Adipocyte (in vitro differentiated cells): ENCODE data around the gene EFCAB8.

Source experiments
- DNase-seq: peaks from one replicate; pipeline ENCODE4 v3.0.0-alpha.2; 2015; ENCODE audit warnings: low read depth
- H3K27me3 ChIP-seq: replicated peaks from 2 replicates; pipeline ENCODE4 v1.7.0; 2013; ENCODE audit warnings: mild to moderate bottlenecking, low read length, moderate library complexity; ENCODE audit not compliant: control insufficient read depth, insufficient read depth
- H3K36me3 ChIP-seq: 2 replicates; pipeline ENCODE4 v1.7.0; 2013; ENCODE audit warnings: low read length, mild to moderate bottlenecking, moderate library complexity; ENCODE audit not compliant: control insufficient read depth, insufficient read depth, severe bottlenecking
- H3K4me1 ChIP-seq: 2 replicates; pipeline ENCODE4 v1.7.0; 2013; ENCODE audit warnings: mild to moderate bottlenecking, low read length, moderate library complexity; ENCODE audit not compliant: control insufficient read depth, insufficient read depth
- H3K4me3 ChIP-seq: 2 replicates; pipeline ENCODE4 v1.7.0; 2013; ENCODE audit warnings: mild to moderate bottlenecking, low read length, moderate library complexity
- H3K9ac ChIP-seq: 2 replicates; pipeline ENCODE4 v1.7.0; 2013; ENCODE audit warnings: mild to moderate bottlenecking, low read length, moderate library complexity
- H3K9me3 ChIP-seq: 2 replicates; pipeline ENCODE4 v1.7.0; 2013; ENCODE audit warnings: mild to moderate bottlenecking, low read length, moderate library complexity; ENCODE audit not compliant: control insufficient read depth

The EFCAB8 gene

DNA sequence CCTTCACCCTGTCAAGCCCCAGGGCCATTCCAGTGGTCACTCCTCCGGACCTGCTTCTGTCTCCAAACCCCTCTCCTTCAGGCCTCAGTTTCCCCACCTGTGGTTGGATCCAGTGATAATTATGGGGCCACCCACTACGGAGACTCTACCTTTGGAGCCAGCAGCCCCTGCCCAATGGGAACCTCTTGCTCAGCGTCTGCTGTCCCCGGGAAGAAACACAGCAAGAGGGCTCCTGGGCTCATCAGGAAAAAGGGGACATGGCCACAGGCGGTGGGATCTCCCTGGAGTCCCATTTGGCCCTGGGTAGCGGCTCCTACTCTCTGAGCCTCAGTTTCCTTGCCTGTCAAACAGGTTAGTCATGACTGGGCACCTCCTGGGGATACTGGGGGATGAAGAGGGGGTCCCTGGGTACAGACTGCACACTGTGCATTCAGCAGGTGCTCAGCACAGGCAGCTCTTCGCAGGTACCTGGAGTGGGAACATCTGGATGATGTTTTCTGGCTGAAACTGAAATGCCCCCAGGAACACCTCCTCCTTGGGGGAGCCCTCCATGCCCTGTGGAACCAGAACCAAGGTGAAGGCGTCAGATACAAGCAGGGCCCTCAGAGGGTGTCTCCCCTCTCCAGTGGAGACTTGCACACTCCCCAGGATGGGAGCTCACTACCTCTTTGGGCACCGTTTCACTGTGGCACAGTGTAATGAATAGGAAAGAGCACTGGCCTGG, 126.1 kb downstream of the EFCAB8 start:
- Histone ChIP-seq H3K9me3 (no peaks in the 10 kb centered on the region), H3K4me3 (no peak overlapping the region), H3K27me3 (peaks cover 39% of the 10 kb centered on the region), H3K4me1 (no peaks in the 10 kb centered on the region), H3K9ac (no peak overlapping the region), H3K36me3 (no peaks in the 10 kb centered on the region)
- DNase-seq, result no peak

DNA sequence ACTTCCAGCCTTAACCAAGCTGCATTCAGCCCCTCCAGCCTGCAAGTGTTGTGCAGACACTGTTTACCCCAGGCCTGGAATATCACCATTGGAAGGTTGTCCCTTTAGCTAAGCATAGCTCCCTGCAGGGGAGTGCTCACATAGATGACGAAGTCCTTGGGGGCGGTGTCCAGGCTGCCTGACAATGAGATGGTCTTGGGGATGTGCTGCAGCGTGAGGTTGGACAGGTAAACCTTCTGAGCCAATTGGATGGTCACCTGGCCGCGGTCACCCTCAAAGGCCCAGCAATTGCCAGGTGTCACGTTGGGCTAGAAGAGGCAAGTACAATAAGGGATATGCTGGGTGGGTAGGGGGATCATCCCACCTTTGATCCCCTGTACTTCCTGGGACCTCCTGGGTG, 126.9 kb downstream of the EFCAB8 start:
- Histone ChIP-seq H3K9me3 (peaks cover 4% of the 10 kb centered on the region), H3K4me3 (no peak overlapping the region), H3K9ac (no peak overlapping the region)

DNA sequence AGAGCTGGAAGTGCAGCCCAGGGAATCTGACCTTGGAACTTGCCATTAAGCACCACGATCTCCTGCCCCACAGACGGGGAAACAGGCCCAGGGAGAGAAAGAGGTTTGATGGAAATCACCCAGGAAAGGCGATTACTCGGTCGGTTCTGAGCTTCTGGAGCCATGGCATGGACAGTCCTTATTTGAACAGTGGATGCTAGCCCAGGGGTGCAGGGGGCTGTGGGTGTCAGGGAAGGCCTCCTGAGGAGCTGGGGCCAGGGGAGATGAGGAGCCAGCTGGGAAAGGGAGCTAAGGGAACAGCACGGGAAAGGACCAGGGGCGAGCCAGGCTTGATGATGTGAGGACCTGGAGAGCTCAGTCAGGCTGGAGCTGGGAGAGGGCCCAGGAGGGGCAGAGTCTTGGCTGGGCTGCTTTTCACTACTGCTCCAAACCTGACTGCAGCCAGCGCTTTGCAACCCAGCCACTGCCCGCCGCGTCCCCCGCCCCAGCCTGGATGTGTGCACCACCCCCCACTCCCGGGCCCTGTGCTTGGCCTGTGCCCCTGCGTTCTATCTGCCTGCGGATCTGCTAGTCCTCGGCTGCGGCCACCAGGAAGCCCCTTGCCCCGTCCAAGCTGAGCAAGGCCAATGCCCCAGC, 127.7 kb downstream of the EFCAB8 start:
- H3K27me3 ChIP-seq, result peaks cover 48% of the 10 kb centered on the region
- H3K9ac ChIP-seq, result no peak overlapping the region
- no peak overlapping the region for H3K4me3 ChIP-seq
- H3K4me1 ChIP-seq, result no peaks in the 10 kb centered on the region
- peaks cover 7% of the 10 kb centered on the region for H3K9me3 ChIP-seq
- no peak for DNase-seq
- H3K36me3 ChIP-seq, result no peaks in the 10 kb centered on the region

More for the DNA sequence above, 126.9 kb downstream of the EFCAB8 start:
- no peaks in the 10 kb centered on the region for H3K36me3 ChIP-seq
- peaks cover 45% of the 10 kb centered on the region for H3K27me3 ChIP-seq
- no peak for DNase-seq
- H3K4me1 ChIP-seq, result no peaks in the 10 kb centered on the region

DNA sequence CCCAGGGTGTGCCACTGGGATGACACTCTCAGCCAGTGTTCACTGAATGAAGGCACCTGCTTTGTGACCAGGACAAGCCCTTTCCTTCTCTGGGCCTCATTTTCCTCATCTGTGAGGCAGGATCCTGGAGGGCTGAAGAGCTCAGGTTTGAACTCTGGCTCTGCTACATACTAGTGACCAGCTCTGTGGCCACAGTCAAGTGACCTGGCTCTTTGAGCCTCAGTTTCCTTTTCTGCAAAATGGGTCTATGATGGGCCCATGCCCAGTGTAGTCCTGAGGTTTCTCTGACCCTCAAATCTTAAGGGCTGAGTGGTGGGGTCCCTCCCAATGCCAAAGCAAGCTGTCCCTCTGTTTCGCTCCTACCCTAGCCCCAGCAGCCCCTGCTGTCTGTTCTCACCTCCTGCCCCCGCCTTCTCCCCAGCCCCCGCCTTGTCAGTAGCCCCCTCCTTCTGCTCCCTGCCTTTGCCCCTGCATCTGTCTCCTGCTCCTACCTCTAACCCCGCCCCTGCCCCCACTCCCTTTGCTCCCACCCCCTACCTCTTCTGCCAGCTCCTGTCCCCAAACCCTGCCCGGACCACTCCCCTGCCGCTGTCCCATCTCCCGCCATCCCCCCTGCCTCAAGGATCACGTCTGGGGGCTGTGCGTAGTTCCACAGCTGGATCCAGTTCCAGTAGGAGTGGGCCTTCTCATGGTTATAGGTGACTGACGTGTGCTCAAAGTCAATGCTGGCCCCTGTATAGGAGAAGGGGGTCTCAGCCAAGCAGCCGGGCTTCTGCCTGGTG, 128.5 kb downstream of the EFCAB8 start:
- no peaks in the 10 kb centered on the region for H3K36me3 ChIP-seq
- H3K9ac ChIP-seq, result no peak overlapping the region
- no peak for DNase-seq
- no peaks in the 10 kb centered on the region for H3K4me1 ChIP-seq
- H3K4me3 ChIP-seq, result no peak overlapping the region
- H3K9me3 ChIP-seq, result peaks cover 7% of the 10 kb centered on the region
- peaks cover 53% of the 10 kb centered on the region for H3K27me3 ChIP-seq

DNA sequence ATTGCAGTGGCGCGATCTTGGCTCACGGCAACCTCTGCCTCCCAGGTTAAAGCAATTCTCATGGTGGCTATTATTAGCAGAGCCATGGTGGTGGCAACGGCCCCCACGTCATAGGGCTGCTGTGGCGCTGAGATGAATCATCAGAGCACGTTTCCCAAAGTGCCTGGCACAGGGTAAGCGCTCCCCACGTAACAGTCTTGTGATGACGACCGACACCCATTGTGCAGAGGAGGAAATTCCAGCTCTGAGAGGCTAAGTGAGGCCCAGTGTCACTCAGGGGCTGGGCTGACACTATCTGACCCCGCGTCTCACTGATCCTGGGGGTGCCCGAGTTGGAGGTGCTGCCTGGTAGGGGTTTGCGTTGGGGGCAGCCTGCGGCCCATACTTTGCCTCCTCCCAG, 129.3 kb downstream of the EFCAB8 start:
- no peak overlapping the region for H3K9ac ChIP-seq
- H3K9me3 ChIP-seq, result peaks cover 7% of the 10 kb centered on the region
- DNase-seq, result no peak
- peaks cover 50% of the 10 kb centered on the region for H3K27me3 ChIP-seq
- H3K36me3 ChIP-seq, result no peaks in the 10 kb centered on the region
- H3K4me1 ChIP-seq, result no peaks in the 10 kb centered on the region
- no peak overlapping the region for H3K4me3 ChIP-seq

DNA sequence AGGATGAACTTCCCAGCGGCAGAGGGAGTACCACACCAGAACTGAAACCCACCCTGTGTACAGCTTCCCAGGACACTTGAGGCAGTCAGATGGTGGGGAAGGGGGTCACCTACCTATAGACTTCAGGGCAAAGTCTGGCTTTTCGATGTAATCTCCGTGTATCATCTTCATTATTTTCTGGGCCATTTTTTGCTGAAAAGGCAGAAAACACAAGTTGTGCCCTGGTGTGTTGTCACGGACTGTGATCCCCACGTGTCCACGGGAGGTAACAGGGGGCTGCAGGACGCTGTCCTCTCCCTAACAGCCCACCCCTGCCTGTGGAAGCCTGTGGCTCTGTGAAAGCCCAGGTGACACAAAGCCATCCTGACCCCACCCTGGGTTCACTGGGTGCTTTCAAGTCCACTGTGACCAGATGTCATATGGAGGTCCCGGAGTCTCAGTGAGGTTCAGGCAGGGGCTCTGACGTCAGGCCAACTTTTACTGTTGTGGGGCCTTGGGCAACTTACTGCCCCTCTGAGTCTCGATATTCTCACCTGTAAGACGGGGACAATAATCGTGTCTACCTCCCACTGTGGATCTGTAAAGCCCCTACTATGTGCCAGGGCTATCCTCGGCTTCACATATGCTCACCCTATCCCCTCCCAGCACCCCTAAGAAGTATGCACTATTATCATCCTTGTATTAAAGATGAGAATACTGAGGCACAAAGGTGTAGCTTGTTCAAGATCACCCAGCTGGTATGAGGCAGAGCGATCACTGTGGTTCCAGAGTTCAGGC, 131.0 kb downstream of the EFCAB8 start:
- H3K4me3 ChIP-seq, result no peak overlapping the region
- no peaks in the 10 kb centered on the region for H3K36me3 ChIP-seq
- peaks cover 42% of the 10 kb centered on the region for H3K27me3 ChIP-seq
- H3K9ac ChIP-seq, result no peak overlapping the region
- H3K9me3 ChIP-seq, result peaks cover 8% of the 10 kb centered on the region
- H3K4me1 ChIP-seq, result no peaks in the 10 kb centered on the region
- no peak for DNase-seq

DNA sequence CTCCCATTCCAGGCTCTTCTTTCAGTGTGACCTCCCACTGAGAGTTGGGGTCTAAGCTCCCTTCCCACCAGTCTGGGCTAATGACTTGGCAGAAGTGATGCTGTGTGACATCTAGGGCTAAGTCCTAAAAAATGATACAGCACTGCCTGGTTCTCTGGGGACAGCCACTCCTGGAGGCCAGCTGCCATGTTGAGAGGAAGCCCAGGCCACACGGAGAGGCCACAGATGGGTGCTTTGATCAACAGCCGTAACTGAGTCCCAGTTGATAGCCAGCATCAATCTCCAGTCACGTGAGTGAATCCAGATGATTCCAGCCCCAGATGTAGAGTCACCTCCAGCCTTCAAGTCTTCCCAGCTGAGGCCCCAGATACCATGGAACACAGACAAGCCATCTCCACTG, 131.7 kb downstream of the EFCAB8 start:
- no peak overlapping the region for H3K4me3 ChIP-seq
- peaks cover 15% of the 10 kb centered on the region for H3K9me3 ChIP-seq
- no peaks in the 10 kb centered on the region for H3K36me3 ChIP-seq
- no peak overlapping the region for H3K9ac ChIP-seq
- peaks cover 37% of the 10 kb centered on the region for H3K27me3 ChIP-seq
- DNase-seq, result no peak
- no peaks in the 10 kb centered on the region for H3K4me1 ChIP-seq

DNA sequence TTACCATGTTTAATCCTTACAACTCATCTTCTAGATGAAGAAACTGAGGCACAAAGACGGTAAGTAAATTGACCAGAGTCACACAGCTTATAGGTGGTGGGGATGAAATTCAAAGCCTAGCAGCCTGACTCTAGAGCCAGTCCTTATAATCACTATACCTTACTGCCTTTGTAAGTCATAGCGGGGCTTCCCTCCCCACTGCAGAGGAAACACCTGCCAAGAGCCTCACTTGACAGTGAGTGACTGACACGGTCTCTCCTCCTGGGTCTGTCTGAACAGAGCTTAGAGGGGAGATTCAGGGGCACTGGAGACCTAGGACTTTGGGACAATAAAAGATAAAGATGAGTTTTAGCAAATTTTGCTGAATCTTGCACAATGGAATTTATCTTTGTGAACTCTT, 132.7 kb downstream of the EFCAB8 start:
- no peak overlapping the region for H3K9ac ChIP-seq
- DNase-seq, result no peak
- H3K4me1 ChIP-seq, result no peaks in the 10 kb centered on the region
- peaks cover 21% of the 10 kb centered on the region for H3K9me3 ChIP-seq
- H3K4me3 ChIP-seq, result no peak overlapping the region
- peaks cover 29% of the 10 kb centered on the region for H3K27me3 ChIP-seq
- H3K36me3 ChIP-seq, result no peaks in the 10 kb centered on the region

DNA sequence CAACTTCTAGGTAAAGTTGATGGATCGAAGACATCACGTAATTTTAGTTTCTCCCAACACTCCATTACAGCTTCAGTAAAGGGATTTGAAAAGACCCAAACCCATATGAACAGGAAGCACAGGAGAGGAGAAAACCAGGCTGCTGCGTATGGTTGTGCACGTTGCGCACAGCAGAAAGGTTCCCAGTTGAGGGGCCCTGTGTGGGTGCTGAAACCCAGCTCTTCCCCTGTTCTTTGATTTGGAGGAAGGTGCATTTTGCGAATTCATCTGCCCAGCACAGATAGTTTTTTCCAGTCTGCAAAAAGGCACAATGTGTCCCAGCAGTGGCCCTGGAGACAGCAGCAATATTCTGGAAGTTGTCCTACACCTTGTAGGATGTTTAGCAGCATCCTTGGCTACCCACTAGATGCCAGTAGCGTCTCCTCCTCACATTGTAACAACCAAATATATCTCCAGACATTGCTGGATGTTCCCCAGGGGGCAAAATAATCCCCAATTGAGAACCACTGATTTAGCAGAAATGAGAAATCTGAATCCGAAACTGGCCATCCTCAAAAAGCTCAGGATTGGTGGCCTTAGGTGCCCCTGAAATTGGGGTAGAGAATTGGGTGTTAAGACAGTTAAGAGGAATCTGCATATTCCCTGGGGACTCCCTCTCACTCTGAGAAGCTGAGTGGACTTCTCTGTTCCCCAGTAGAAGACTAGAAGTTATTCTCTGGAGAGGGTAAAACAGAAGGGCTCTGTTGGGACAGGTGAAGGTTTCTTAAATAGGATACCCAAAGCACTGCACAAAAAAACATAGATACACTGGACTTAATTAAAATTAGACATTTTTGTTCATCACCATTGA, 133.3 kb downstream of the EFCAB8 start:
- Histone ChIP-seq H3K4me3 (no peak overlapping the region), H3K36me3 (no peaks in the 10 kb centered on the region), H3K27me3 (peaks cover 29% of the 10 kb centered on the region), H3K4me1 (no peaks in the 10 kb centered on the region), H3K9me3 (peaks cover 21% of the 10 kb centered on the region), H3K9ac (no peak overlapping the region)
- DNase-seq, result no peak

DNA sequence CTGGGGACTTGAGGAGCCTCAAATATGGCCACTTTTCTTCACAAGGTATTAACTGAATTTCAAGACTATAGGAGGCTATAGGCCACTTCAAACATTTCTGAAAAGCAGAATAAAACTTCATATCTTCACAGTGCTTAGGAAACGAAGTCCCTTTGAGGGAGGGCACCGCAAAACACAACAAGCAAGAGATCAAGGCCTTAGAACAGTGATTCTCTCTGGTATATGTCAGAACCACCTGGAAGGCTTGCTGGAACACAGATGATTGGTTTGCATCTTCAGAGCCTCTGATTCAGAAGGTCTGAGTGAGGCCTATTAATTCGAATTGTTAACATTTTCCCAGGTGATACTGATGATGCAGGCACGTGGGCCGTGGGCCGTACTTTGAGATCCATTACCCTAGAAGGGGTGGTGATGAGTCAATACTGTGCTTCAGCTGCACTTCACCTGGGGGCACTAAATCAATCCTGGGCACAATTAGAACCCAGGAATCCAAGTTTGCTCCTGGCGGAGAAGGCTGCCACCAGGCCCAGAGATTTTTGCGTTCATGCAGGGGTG, 134.8 kb downstream of the EFCAB8 start:
- no peak overlapping the region for H3K4me3 ChIP-seq
- no peak for DNase-seq
- H3K36me3 ChIP-seq, result no peaks in the 10 kb centered on the region
- no peaks in the 10 kb centered on the region for H3K4me1 ChIP-seq
- H3K9ac ChIP-seq, result no peak overlapping the region
- H3K27me3 ChIP-seq, result peaks cover 34% of the 10 kb centered on the region
- H3K9me3 ChIP-seq, result peaks cover 21% of the 10 kb centered on the region
